ENCODE data around the gene PLGLB1. TPM values are rescaled to one million over a fixed set of nuclear protein-coding genes. Genes with fewer than 3 reads are reported as not detected.
"Not testable (repeated sequence)": the region's sequence is repeated elsewhere in the genome, so short reads cannot be mapped to it uniquely, and the experiment has no call there.

Gene PLGLB1
- 2.7 TPM for total RNA-seq

GRCh38 chr2:87021744-87022143, at the start of gene PLGLB1:
Gene PLGLB1, minus strand, starts transcription at chr2:87021844. Its CDS starts 61 bp downstream, at chr2:87021783.
- not testable (repeated sequence) for H3K4me1 ChIP-seq (ENCODE audit: insufficient read depth, low read length); H3K4me3 ChIP-seq (ENCODE audit: low read length); H3K27me3 ChIP-seq (ENCODE audit: insufficient read depth, low read length); H3K9me3 ChIP-seq (ENCODE audit: low read depth, low read length)

- not testable (repeated sequence) for H3K9me3 ChIP-seq (ENCODE audit: low read depth, low read length); H3K27me3 ChIP-seq (ENCODE audit: insufficient read depth, low read length); H3K4me3 ChIP-seq (ENCODE audit: low read length)
Measured at GRCh38 chr2:87064305-87064704, 42.7 kb upstream of the PLGLB1 start.

GRCh38 chr2:87063431-87063830, 41.8 kb upstream of the PLGLB1 start:
- H3K27me3 ChIP-seq (ENCODE audit: insufficient read depth, low read length); H3K4me3 ChIP-seq (ENCODE audit: low read length); H3K9me3 ChIP-seq (ENCODE audit: low read depth, low read length); H3K4me1 ChIP-seq (ENCODE audit: insufficient read depth, low read length): not testable (repeated sequence)

More at GRCh38 chr2:87064305-87064704, 42.7 kb upstream of the PLGLB1 start:
- H3K4me1 ChIP-seq (ENCODE audit: insufficient read depth, low read length) = not testable (repeated sequence)

- H3K4me1 ChIP-seq (ENCODE audit: insufficient read depth, low read length); H3K9me3 ChIP-seq (ENCODE audit: low read depth, low read length); H3K4me3 ChIP-seq (ENCODE audit: low read length); H3K27me3 ChIP-seq (ENCODE audit: insufficient read depth, low read length): not testable (repeated sequence)
Measured at GRCh38 chr2:87061519-87061918, 39.9 kb upstream of the PLGLB1 start.

- H3K27me3 ChIP-seq (ENCODE audit: insufficient read depth, low read length); H3K9me3 ChIP-seq (ENCODE audit: low read depth, low read length); H3K4me1 ChIP-seq (ENCODE audit: insufficient read depth, low read length); H3K4me3 ChIP-seq (ENCODE audit: low read length): not testable (repeated sequence)
Measured at GRCh38 chr2:87057606-87058005, 36.0 kb upstream of the PLGLB1 start.

- H3K9me3 ChIP-seq (ENCODE audit: low read depth, low read length); H3K4me3 ChIP-seq (ENCODE audit: low read length); H3K4me1 ChIP-seq (ENCODE audit: insufficient read depth, low read length): not testable (repeated sequence)
Measured at GRCh38 chr2:87056843-87057242, 35.2 kb upstream of the PLGLB1 start.

GRCh38 chr2:87056435-87056834, 34.8 kb upstream of the PLGLB1 start:
- not testable (repeated sequence) for H3K4me3 ChIP-seq (ENCODE audit: low read length); H3K27me3 ChIP-seq (ENCODE audit: insufficient read depth, low read length); H3K4me1 ChIP-seq (ENCODE audit: insufficient read depth, low read length); H3K9me3 ChIP-seq (ENCODE audit: low read depth, low read length)

More at GRCh38 chr2:87056843-87057242, 35.2 kb upstream of the PLGLB1 start:
- H3K27me3 ChIP-seq (ENCODE audit: insufficient read depth, low read length) = not testable (repeated sequence)

- H3K4me3 ChIP-seq (ENCODE audit: low read length); H3K27me3 ChIP-seq (ENCODE audit: insufficient read depth, low read length); H3K4me1 ChIP-seq (ENCODE audit: insufficient read depth, low read length); H3K9me3 ChIP-seq (ENCODE audit: low read depth, low read length): not testable (repeated sequence)
Measured at GRCh38 chr2:87054375-87054774, 32.7 kb upstream of the PLGLB1 start.

- H3K4me3 ChIP-seq (ENCODE audit: low read length); H3K4me1 ChIP-seq (ENCODE audit: insufficient read depth, low read length); H3K27me3 ChIP-seq (ENCODE audit: insufficient read depth, low read length); H3K9me3 ChIP-seq (ENCODE audit: low read depth, low read length): not testable (repeated sequence)
Measured at GRCh38 chr2:87041321-87041978, 19.8 kb upstream of the PLGLB1 start.

- H3K27me3 ChIP-seq (ENCODE audit: insufficient read depth, low read length); H3K4me1 ChIP-seq (ENCODE audit: insufficient read depth, low read length); H3K4me3 ChIP-seq (ENCODE audit: low read length); H3K9me3 ChIP-seq (ENCODE audit: low read depth, low read length): not testable (repeated sequence)
Measured at GRCh38 chr2:87028607-87029006, 7.0 kb upstream of the PLGLB1 start.

GRCh38 chr2:87026816-87027215, 5.2 kb upstream of the PLGLB1 start:
- not testable (repeated sequence) for H3K4me1 ChIP-seq (ENCODE audit: insufficient read depth, low read length); H3K4me3 ChIP-seq (ENCODE audit: low read length); H3K27me3 ChIP-seq (ENCODE audit: insufficient read depth, low read length); H3K9me3 ChIP-seq (ENCODE audit: low read depth, low read length)

GRCh38 chr2:87025927-87026326, 4.3 kb upstream of the PLGLB1 start:
- not testable (repeated sequence) for H3K4me1 ChIP-seq (ENCODE audit: insufficient read depth, low read length)

GRCh38 chr2:87023988-87024615, 2.5 kb upstream of the PLGLB1 start:
- H3K4me1 ChIP-seq (ENCODE audit: insufficient read depth, low read length); H3K27me3 ChIP-seq (ENCODE audit: insufficient read depth, low read length); H3K9me3 ChIP-seq (ENCODE audit: low read depth, low read length); H3K4me3 ChIP-seq (ENCODE audit: low read length): not testable (repeated sequence)

More at GRCh38 chr2:87025927-87026326, 4.3 kb upstream of the PLGLB1 start:
- H3K9me3 ChIP-seq (ENCODE audit: low read depth, low read length); H3K27me3 ChIP-seq (ENCODE audit: insufficient read depth, low read length); H3K4me3 ChIP-seq (ENCODE audit: low read length): not testable (repeated sequence)

- H3K4me1 ChIP-seq (ENCODE audit: insufficient read depth, low read length); H3K9me3 ChIP-seq (ENCODE audit: low read depth, low read length); H3K27me3 ChIP-seq (ENCODE audit: insufficient read depth, low read length); H3K4me3 ChIP-seq (ENCODE audit: low read length): not testable (repeated sequence)
Measured at GRCh38 chr2:87021043-87021442, 601 bp downstream of the PLGLB1 start.

- not testable (repeated sequence) for H3K9me3 ChIP-seq (ENCODE audit: low read depth, low read length); H3K27me3 ChIP-seq (ENCODE audit: insufficient read depth, low read length); H3K4me1 ChIP-seq (ENCODE audit: insufficient read depth, low read length); H3K4me3 ChIP-seq (ENCODE audit: low read length)
Measured at GRCh38 chr2:87019053-87019452, 2.6 kb downstream of the PLGLB1 start.

- not testable (repeated sequence) for H3K4me1 ChIP-seq (ENCODE audit: insufficient read depth, low read length); H3K9me3 ChIP-seq (ENCODE audit: low read depth, low read length); H3K27me3 ChIP-seq (ENCODE audit: insufficient read depth, low read length); H3K4me3 ChIP-seq (ENCODE audit: low read length)
Measured at GRCh38 chr2:87014489-87015169, 7.0 kb downstream of the PLGLB1 start.
